ENCODE data around the gene DPT.

The DPT gene

GRCh38 chr1:168664069-168664834, 64.8 kb downstream of the DPT start:
- no peak for DNase-seq (ENCODE audit: low read depth)

DNA sequence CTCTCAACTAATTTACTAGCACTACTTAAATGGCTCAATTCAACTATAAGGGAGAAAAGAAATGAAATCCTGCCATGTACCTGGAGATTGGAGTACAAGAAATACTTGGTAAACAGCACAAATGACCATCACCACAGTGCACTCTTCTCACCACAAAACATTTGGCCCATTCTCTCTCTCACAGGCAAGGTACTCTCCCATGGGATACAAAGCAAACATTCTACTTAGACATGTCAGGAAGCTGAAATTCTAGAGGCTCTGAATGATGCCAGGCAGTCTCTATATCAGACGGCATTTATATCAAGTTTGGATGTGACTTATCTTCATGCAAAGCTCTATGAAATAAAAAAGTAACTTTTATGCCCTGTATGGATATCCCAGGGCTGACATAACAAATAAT, 72.5 kb downstream of the DPT start:
- DNase-seq (ENCODE audit: low read depth) = no peak

DNA sequence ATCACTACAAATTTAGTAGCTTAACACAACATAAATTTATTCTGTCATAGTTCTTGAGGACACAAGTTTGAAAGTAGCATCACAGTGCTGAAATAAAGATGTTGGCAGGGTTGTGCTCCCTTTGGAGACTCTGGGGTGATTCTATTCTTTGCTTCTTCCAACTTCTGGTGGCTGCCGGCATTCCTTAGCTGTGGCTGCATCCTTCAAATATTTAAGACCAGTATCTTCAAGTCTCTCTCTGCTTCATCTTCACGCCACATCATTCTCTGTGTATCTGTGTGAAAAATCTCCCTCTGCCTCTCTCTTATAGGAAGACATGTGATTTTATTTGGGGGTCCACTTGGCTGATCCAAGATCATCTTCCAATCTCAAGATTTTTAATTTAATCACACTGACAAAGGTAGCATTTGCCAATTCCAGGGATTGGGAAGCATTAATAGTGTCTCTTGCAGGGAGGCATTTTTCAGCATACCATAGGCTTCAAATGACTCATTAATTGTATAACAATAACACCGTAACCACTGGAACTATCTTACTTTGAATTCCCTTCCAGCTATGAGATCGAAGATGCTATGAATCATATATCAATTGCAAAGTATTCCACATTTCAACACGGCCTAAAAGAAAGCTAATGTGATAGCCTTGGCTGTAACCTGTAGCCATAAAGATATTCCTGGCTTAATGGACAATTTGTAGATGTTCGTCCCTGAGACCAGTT, 74.6 kb downstream of the DPT start:
- no peak for DNase-seq (ENCODE audit: low read depth)

- no peak for DNase-seq (ENCODE audit: low read depth)
Measured at GRCh38 chr1:168653567-168653966, 75.4 kb downstream of the DPT start.

DNA sequence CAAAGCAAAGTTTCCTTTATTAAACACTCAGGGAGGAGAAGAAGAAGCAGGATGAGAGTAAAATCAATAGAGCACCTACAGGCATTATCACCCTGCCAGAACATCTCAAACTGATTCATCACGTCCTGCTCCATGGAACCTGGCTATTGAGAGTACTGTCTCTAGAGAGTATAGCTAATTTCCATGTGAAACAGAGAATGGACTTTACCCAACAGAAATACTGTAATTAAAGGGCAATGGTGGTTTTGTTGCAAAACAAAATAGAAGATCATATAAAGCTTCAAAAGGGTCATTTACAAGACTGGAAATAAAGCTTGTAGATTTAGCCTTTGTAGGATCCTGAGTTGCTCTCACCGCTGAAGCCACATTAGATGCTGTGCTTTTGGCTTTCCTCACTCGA, 83.3 kb downstream of the DPT start:
- DNase-seq (ENCODE audit: low read depth) = no peak
